Brain pericyte (primary cell): ENCODE measurements around the gene MTCH1.

Experiments
- DNase-seq: peaks from one replicate; pipeline ENCODE4 v3.0.0-alpha.2; 2012; ENCODE audit warnings: low read depth, low spot score

Gene MTCH1

DNA sequence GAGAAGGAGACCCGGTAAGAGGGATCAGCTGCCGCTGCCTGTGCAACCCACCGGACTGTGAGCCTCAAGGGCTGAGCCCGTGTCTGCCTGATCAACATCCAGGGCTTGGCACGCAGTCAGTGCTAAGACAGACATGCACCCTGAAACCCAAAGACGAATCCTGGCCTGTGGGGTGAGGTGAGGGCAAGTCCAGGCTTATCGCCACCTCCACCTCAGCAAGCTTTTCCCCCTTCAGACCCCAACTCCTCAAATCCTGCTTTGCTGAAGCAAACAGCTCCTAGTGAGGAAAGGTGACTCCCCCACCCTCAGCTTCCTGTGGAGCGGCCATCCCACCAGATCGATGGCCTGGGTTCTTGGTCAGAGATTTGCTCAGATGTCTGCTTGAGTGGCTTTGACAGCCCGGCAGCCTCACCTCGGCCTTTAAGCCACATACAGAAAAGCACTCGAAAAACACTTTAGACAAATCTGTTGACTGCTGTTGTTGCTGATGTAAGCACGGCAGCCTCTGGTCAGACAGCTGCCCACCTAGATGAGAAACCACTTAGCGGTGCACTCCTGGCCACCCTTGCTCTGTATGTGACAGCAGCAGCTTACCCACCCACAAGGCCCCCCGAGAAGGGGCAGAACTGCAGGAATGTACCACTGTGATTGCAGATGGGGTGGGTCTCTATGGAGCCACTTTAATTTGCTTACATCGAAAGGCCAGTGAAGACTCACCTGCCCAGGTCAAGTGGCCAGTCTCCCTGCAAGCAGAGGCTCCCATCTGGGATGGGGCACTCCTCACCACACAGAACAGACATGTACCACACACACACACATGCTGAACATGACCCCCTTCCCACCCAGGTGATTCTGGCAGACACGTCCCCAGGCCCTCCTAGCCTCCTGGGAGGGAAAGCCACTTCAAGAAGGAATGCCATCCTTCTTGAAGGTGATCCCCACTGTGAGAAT is 14.8 kb downstream of the MTCH1 start:
- DNase-seq: no peak

DNA sequence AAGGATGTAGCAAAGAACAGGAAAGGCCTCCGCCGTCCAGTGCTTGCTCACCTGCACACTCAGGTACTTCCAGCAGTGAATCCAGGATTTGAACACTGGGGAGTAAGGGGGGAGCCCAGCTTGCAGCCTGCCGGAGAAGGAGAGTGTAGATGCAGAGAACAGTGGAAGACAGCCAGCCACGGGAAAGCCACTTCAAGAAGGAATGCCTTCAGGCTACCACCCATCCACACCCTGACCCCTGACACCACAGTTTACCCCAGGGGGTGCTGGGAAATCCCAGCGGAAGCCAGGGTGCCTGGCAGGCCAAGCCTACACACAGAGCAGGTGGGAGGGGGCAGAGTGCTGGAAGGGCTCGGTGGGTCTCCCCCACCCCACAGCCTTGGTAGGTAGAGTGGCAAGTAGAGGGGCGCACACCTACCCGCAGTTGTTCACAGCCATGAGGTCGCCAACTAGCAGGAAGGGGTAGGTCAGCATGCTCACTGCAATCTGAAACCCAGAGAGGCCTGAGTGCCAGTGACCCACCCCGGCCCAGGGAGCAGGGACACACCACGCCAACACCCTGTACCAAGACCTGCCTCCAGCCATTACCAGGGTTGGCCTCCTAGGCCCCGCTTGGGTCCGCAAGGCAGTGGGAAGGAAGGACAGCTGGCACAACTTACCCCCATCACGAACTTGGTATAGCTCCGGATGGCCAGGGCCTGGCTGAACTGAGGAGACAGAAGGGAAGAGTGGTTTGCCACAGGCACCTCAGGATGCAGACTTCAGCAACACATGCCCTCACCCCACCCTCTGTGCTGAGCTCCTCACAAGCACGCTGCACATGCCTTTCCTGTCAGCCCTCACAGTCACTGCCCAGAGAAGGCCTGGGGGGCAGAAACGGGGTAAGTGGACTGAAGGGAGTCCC is 15.8 kb downstream of the MTCH1 start:
- DNase-seq: no peak

DNA sequence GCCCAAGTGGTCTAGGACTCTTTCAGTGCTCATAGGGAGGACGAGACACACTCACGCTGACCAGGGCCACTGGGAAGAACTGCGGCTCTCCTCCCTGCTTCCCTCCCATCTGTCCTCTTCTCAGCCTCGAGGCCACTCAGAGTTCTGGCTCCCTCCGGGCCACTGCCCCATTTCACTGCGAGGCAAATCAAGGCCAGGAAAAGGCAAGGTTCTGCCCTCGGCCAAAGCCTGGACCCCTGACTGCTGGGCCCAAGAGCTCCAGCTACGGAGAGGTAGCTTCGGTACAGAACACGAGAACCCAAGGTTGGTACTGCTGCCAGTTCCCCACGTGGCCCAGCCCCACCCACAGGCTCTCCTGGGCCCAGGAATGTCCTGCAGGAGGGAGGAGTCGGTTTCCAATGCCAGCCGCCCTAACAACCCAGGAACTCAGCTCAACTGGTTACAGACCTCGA is 16.7 kb downstream of the MTCH1 start:
- no peak for DNase-seq

DNA sequence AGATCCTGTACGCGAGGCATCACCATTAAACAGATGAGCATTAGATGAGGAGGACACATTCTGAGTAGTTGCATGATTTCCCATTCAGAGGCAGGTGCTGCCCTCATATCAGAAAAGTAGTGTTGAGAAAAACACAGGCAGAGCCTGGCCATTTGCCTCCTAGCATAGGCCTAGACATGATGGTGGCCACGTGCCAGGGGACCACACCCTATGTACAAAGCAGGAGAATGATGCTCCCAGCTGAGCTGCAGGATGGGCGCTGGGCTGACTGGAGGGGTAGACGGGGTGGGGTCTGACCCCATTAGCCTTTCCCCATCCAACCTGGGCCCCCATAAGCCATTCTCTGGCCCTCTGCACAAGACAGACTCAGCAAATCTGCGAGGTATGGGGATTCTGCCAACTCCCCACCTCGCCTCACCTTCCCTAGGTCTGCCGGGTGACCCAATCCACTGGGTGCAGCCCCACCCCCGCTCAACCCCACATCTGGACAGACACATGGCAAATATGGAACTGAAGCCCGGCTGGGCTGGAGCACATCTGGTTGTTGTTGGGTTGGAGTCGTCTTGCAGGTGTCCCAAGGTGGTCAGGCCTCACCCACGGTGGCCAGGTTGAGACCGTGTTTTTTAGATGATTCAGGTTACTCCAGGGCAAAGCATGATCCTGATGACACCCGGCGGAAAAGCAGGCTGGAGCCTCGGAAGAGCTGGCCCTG is 17.6 kb downstream of the MTCH1 start:
- DNase-seq: no peak

DNA sequence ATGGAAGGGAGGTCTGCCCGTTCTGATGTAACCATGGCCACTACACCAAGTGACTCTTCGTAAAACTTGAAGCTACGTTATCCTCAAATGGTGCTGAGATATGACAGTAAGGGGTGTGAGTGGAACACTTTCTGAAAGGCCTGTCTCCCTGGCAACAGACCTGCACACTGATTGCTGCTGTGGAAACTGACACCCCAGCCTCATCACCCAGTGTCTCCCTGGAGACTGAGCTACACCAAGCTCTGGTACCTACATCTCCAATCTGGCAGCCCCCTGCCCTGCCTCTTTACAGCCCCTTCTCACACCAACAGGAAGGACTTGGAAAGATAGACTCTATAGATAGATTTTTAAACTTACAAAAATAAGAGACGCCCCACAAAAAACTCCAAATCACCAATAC is 18.2 kb downstream of the MTCH1 start:
- no peak for DNase-seq

DNA sequence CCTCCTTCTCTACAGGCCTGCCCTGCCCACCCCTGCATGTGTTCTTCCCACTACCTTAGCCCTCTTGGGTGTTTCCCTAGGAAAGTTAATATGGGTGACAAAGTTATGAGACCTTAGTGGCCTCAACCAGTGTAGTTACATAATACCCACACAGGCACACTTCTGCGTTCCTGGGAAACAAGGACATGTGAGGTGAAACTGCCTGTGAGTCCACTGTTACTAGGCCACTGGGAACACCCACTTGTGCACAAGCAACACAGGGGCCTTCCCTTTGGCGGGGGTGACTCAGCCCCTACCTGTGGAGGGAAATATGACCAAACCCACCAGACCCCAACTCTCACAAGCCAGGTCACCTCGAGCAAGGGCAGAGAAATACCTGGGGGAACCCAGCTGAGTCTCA is 18.7 kb downstream of the MTCH1 start:
- no peak for DNase-seq

DNA sequence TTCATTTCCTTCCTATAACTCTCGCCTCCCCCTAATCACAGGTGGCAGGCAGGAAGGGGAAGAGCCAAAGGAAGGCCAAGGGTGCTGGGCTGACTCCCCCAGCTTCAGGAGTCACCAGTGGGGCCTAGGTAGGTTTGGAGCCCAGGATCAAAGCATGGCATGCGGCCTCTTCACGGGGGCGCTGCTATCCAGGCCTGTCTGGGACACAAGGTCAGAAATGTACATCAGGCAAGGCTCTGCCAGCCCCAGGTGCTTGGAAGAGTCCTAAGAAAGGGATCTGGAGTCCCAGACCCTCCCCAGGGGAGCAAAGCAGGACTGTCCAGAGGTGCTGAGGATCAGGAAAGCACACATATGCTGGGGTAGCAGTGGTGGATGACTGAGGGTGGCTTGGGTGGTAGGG is 21.1 kb downstream of the MTCH1 start:
- DNase-seq: no peak

DNA sequence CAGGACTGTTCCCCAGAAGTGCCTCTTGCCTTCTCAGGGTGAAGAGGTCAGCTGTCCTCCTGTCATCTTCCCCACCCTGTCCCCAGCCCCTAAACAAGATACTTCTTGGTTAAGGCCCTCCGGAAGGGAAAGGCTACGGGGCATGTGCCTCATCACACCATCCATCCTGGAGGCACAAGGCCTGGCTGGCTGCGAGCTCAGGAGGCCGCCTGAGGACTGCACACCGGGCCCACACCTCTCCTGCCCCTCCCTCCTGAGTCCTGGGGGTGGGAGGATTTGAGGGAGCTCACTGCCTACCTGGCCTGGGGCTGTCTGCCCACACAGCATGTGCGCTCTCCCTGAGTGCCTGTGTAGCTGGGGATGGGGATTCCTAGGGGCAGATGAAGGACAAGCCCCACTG is 21.6 kb downstream of the MTCH1 start:
- no peak for DNase-seq

DNA sequence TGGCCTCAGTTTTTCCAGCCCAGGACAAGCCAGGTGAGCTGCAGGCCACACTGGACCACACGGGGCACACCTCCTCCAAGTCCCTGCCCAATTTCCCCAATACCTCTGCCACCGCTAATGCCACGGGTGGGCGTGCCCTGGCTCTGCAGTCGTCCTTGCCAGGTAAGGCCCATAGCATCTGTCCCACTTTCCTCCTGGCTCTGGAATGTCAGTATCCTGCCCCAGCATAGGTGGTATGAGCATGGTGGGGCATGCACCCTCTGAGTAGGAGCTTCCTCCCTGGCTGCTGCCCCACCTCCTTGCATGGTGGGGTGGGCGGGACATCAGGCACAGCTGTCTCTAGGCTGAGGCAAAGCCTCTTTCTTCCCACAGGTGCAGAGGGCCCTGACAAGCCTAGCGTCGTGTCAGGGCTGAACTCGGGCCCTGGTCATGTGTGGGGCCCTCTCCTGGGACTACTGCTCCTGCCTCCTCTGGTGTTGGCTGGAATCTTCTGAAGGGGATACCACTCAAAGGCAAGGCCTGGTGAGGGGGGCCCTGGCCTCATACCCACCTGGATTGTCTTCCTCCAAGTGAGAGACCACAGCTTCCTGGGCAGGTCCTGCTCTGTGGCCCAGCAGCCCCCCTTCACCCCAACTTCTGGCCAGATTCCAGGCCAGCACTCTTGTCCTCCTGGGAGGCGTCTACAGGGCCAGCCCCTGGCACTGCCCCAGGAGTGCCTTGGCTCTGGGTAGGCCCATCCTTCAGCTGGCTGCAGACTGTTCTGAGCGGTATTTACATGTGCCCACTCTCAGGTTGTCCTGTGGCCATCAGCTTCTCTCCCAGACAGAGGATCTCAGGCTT is 22.3 kb downstream of the MTCH1 start:
- DNase-seq: no peak

DNA sequence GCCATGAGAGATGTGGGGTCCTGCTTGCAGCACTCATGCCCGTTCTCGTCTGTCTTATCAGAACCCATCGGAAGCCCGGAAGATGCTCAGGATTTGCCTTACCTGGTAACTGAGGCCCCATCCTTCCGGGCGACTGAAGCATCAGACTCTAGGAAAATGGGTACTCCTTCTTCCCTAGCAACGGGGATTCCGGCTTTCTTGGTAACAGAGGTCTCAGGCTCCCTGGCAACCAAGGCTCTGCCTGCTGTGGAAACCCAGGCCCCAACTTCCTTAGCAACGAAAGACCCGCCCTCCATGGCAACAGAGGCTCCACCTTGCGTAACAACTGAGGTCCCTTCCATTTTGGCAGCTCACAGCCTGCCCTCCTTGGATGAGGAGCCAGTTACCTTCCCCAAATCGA is 23.1 kb downstream of the MTCH1 start:
- DNase-seq: no peak

DNA sequence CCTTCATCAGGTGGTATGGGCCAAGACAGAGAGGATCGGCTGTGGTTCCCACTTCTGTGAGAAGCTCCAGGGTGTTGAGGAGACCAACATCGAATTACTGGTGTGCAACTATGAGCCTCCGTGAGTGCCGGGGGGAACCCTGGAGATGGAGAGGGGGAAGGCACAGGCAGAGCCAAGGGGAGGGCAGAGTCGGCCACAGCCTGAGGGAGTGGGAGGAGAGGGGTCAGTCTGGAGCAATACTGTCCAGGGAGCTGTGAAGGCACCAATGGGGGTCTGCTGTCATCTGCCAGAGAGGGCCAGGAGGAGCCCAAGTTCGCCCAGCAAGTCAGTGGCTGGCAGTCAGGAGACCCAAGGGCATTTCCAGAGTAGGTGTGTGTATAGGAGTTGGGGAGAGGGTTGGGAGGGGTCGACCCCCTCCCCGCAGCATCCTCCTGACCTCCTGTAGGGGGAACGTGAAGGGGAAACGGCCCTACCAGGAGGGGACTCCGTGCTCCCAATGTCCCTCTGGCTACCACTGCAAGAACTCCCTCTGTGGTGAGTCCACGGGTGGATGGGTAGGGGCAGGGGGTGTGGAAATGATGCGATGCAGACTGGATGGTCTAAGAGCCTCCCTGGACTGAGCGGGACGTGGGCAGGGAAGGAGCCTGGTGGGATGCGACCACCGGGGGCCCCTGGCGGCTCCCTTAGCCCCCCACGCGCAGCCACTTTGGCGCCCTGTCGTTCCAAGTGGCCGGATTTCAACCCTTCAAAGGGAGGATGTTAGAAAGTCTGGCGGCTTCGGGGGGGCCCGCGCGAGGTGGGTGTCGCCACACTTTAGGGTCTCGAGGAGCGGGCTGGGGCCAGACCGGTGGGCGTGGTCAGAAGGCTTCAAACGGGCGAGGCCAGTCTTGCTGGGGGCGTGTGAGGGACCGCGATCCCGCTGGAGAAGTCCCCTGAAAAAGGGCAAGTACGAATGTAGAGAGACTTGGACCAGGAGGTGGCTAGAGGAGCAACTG is 24.3 kb downstream of the MTCH1 start:
- DNase-seq: no peak

DNA sequence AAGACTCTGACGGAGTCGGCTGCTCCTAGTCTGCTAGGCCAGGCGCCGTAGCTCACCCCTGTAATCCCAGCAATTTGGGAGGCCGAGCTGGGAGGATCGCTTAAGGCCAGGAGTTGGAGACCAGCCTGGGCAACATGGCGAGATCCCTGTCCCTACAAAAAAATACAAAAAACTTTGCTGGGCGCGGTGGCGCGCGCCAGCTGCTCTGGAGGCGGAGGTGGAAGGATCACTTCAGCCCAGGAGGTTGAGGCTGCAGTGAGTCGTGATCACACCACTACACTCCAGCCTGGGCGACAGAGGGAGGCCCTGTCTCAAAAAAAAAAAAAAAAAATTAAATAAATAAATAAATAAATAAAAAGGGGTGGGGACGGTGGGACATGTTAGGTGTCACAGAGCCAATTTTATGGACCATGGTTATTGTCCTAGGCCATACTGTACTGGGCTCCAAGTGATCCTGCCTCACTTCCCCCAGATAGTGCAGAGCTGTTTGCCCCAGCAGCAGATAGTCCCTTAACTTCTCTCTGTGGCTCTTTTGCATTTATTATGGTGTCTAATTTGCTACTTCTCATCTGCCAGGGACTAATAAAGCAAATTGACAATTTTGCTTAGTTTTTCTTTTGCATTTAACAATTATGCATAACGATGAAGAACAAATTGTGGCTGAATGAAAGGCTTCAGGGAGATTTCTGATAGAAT is 26.3 kb downstream of the MTCH1 start:
- no peak for DNase-seq

DNA sequence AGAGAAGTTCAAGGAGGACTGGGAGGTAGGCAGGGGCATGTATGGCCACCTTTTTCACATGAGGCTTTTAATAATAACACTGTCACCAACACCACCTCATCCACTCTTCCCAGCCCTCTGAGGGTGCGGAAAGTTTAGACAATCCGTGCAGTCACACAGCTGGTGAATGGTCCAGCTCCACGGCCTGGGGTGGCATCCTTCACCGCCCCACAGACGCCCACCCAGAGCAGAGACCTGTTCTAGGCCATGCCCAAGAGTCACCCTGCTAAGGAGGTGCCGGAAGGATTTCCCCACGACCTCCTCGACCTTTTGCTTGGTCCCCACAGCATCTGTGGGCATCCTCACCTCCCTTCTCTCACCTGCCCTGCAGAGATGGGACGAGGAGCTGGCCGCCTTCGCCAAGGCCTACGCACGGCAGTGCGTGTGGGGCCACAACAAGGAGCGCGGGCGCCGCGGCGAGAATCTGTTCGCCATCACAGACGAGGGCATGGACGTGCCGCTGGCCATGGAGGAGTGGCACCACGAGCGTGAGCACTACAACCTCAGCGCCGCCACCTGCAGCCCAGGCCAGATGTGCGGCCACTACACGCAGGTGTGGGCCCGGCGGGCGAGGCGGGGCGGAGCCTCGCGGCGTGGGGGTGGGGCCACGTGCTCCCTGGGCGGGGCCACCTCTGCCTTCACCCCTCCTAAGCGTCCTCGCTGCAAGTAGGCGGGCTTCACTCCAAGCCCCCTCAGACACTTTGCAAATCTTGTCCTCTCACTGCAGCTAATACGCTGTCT is 27.0 kb downstream of the MTCH1 start:
- DNase-seq: no peak

DNA sequence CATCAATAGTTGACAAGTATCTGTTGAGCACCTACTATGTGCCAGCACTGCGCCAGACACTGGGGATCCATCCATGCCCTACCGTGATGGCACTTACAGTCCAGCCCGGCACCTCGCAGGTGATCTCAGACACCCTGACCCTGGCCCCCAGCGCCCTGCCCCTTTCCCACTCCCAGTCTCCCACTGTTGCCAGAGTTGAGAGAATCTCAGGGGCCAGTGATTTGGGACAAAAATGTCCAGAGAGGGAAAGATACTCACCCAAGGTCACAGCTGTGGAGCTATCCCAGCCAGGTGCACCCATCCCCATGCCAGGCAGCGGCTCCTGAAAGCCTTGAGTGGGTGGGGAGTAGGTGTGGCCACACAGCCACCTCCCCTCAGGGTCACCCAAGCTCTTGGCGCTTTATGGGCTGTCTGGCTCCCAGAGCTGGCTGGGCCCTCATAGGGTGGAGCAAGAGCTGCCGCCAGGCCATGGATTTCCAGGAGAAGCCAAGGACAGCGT is 28.2 kb downstream of the MTCH1 start:
- DNase-seq: no peak

DNA sequence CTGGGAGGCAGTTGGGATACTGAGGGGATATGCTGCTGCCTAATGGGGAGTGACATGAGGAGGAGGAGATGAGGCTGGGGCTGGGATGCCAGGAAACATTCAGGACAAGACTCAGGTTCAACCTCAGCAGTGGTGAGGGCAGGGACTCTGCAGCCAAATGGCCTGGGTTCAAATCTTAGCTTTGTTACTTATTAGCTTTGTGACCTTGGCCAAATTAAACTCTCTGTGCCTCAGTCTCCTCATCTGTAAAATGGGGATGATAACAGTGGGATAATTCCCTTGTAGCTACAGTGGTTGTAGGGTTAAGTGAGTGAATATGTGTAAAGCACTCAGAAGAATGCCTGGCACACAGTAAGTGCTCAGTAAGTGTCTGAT is 29.6 kb downstream of the MTCH1 start:
- no peak for DNase-seq

DNA sequence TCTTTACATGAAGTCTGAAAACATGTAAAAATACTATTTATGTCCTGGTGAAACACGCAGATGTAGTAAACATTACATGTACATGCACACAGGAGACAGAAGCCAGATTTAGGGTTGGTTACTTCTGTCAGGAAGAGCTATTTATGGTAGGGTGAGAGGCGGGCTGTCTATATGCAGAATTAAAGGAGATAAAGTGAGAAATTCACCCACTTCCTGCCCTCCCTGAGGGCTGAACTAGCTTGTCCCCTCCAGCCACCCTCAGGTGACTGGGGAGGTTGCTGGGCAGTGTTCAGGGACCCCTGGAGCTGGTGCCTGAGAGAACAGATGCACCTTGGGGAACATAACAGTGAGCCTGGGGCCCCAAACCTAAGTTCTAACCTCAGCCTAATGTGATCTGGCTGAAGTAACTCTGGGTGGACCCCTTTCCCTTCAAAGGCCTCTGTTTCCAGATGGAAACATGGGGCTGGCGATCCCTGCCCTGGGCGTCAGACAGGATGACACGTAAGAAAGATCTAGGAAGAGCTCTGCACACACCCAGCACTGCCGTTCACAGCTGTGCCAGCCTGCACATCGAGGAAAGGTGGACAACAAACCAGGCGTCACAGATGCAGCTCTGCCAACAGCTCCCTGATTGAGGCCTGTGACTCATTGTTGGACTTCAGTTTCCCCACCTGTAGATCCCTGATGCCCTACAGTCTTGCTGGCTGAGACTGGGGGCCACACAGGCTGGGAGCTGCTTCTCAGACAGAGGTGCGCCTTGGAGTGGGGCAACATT is 30.1 kb downstream of the MTCH1 start:
- DNase-seq: no peak

DNA sequence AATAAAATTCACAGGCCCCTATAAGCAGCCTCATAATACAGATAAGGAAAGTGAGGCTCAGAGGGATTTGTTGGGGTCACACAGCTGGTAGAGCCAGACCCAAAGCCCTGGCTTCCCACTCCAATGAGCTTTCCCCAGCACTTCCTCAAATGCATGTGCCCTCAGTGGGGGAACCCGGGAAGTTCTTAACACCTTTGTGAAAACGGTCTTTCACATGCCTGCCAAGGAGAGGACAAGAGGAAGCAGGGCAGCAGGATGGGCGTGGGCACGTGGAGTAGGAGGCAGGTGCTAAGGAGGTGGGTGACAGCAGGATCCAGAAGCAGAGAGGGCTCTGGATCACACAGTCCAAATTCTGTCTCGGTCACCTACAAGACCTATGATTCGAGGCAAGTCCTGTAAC is 30.9 kb downstream of the MTCH1 start:
- no peak for DNase-seq
